Measurements from ENCODE around the gene CYP27B1. TPM values are rescaled to one million over a fixed set of nuclear protein-coding genes. Genes with fewer than 3 reads are reported as not detected.

The CYP27B1 gene
- total and polyA plus RNA-seq, 4 donors: 0.28 to 1.5 (median 0.94) TPM; not detected in 1

Small RNA genes lying within 50 kb of the gene (microRNA-seq; reads per million reads assigned to microRNA genes)
- 0 reads per million in 2 donors for gene MIR6759

Other genes with a start within 250 kb of the CYP27B1 start
- 10 to 100 TPM; 24.8 to 29.0 TPM for gene DDIT3, start 246.6 kb downstream of the CYP27B1 start, total RNA-seq
- gene DDIT3, start 246.6 kb downstream of the CYP27B1 start, polyA plus RNA-seq: 10 to 100 TPM; 38.7 to 49.6 TPM
- gene MBD6, start 244.3 kb downstream of the CYP27B1 start, total RNA-seq: 10 to 100 TPM; 65.0 to 77.4 TPM
- gene MBD6, start 244.3 kb downstream of the CYP27B1 start, polyA plus RNA-seq: 10 to 100 TPM in 1 of 2 donors, 1 to 10 TPM in 1; 7.5 to 73.4 TPM
- 100 to 1,000 TPM; 122 to 128 TPM for gene DCTN2, start 219.9 kb downstream of the CYP27B1 start, total RNA-seq
- gene DCTN2, start 219.9 kb downstream of the CYP27B1 start, polyA plus RNA-seq: 100 to 1,000 TPM; 138 to 159 TPM
- gene KIF5A, start 217.0 kb downstream of the CYP27B1 start, total RNA-seq: 1 to 10 TPM; 1.3 to 3.5 TPM
- gene KIF5A, start 217.0 kb downstream of the CYP27B1 start, polyA plus RNA-seq: under 1 TPM; 0.75 to 0.92 TPM
- 10 to 100 TPM; 25.1 to 28.4 TPM for gene PIP4K2C, start 175.9 kb downstream of the CYP27B1 start, total RNA-seq
- 10 to 100 TPM; 14.5 to 27.0 TPM for gene PIP4K2C, start 175.9 kb downstream of the CYP27B1 start, polyA plus RNA-seq
- gene DTX3, start 162.3 kb downstream of the CYP27B1 start, total RNA-seq: 10 to 100 TPM; 47.2 to 47.4 TPM
- gene DTX3, start 162.3 kb downstream of the CYP27B1 start, polyA plus RNA-seq: 100 to 1,000 TPM in 1 of 2 donors, 10 to 100 TPM in 1; 14.0 to 123 TPM
- gene ARHGEF25, start 155.6 kb downstream of the CYP27B1 start, total RNA-seq: 10 to 100 TPM; 72.0 to 73.0 TPM
- 100 to 1,000 TPM in 1 of 2 donors, 10 to 100 TPM in 1; 65.6 to 253 TPM for gene ARHGEF25, start 155.6 kb downstream of the CYP27B1 start, polyA plus RNA-seq
- 1 to 10 TPM; 5.9 to 6.5 TPM for gene B4GALNT1, start 133.9 kb downstream of the CYP27B1 start, total RNA-seq
- gene B4GALNT1, start 133.9 kb downstream of the CYP27B1 start, polyA plus RNA-seq: 1 to 10 TPM; 1.0 to 2.9 TPM
- 100 to 1,000 TPM; 208 to 252 TPM for gene OS9, start 72.9 kb downstream of the CYP27B1 start, total RNA-seq
- 100 to 1,000 TPM; 139 to 253 TPM for gene OS9, start 72.9 kb downstream of the CYP27B1 start, polyA plus RNA-seq
- 1 to 10 TPM; 2.6 to 3.6 TPM for gene AGAP2, start 28.3 kb downstream of the CYP27B1 start, total RNA-seq
- under 1 TPM; 0.18 to 0.88 TPM for gene AGAP2, start 28.3 kb downstream of the CYP27B1 start, polyA plus RNA-seq
- gene TSPAN31, start 22.0 kb downstream of the CYP27B1 start, total RNA-seq: 10 to 100 TPM; 31.4 to 37.6 TPM
- gene TSPAN31, start 22.0 kb downstream of the CYP27B1 start, polyA plus RNA-seq: 10 to 100 TPM; 27.4 to 40.6 TPM
- 10 to 100 TPM; 54.6 to 55.0 TPM for gene CDK4, start 14.8 kb downstream of the CYP27B1 start, total RNA-seq
- 10 to 100 TPM; 44.7 to 60.4 TPM for gene CDK4, start 14.8 kb downstream of the CYP27B1 start, polyA plus RNA-seq
- gene MARCHF9, start 12.0 kb downstream of the CYP27B1 start, total RNA-seq: 10 to 100 TPM; 10.8 to 17.1 TPM
- 10 to 100 TPM in 1 of 2 donors, 1 to 10 TPM in 1; 4.8 to 29.9 TPM for gene MARCHF9, start 12.0 kb downstream of the CYP27B1 start, polyA plus RNA-seq
- gene METTL1, start 5.0 kb upstream of the CYP27B1 start, total RNA-seq: 10 to 100 TPM; 15.4 to 16.2 TPM
- 10 to 100 TPM in 1 of 2 donors, 1 to 10 TPM in 1; 9.5 to 16.1 TPM for gene METTL1, start 5.0 kb upstream of the CYP27B1 start, polyA plus RNA-seq
- 10 to 100 TPM in 1 of 2 donors, 1 to 10 TPM in 1; 8.4 to 10.9 TPM for gene EEF1AKMT3, start 5.5 kb upstream of the CYP27B1 start, total RNA-seq
- gene EEF1AKMT3, start 5.5 kb upstream of the CYP27B1 start, polyA plus RNA-seq: 1 to 10 TPM; 4.5 to 6.7 TPM
- gene TSFM, start 15.7 kb upstream of the CYP27B1 start, total RNA-seq: 10 to 100 TPM; 15.0 to 17.2 TPM
- 10 to 100 TPM; 21.4 to 22.9 TPM for gene TSFM, start 15.7 kb upstream of the CYP27B1 start, polyA plus RNA-seq
- gene AVIL, start 51.7 kb upstream of the CYP27B1 start, total RNA-seq: 10 to 100 TPM; 11.5 to 26.8 TPM
- gene AVIL, start 51.7 kb upstream of the CYP27B1 start, polyA plus RNA-seq: 1 to 10 TPM; 5.5 to 7.2 TPM
- gene CTDSP2, start 79.7 kb upstream of the CYP27B1 start, total RNA-seq: 100 to 1,000 TPM; 187 to 252 TPM
- gene CTDSP2, start 79.7 kb upstream of the CYP27B1 start, polyA plus RNA-seq: 10 to 100 TPM; 51.2 to 91.7 TPM
- gene ATP23, start 174.5 kb upstream of the CYP27B1 start, total RNA-seq: 1 to 10 TPM; 3.9 to 5.4 TPM
- gene ATP23, start 174.5 kb upstream of the CYP27B1 start, polyA plus RNA-seq: 10 to 100 TPM in 1 of 2 donors, 1 to 10 TPM in 1; 3.4 to 19.3 TPM